Hepatocyte (in vitro differentiated cells): ENCODE measurements around the gene SPTBN5. TPM values are rescaled to one million over a fixed set of nuclear protein-coding genes. Genes with fewer than 3 reads are reported as not detected.

ENCODE experiments used
- DNase-seq: peaks from one replicate; pipeline ENCODE4 v3.0.0-alpha.2; 2016; ENCODE audit warnings: low spot score
- H2AFZ ChIP-seq: fragments of 200-600 bp; sonication (generic); 2 replicates; pipeline ENCODE4 v1.6.0; 2016; ENCODE audit warnings: antibody characterized with exemption, mild to moderate bottlenecking
- H3K27ac ChIP-seq: fragments of 200-600 bp; sonication (generic); 2 replicates; pipeline ENCODE4 v1.5.1; 2016; ENCODE audit warnings: mild to moderate bottlenecking
- H3K27me3 ChIP-seq: fragments of 200-600 bp; sonication (generic); 2 replicates; pipeline ENCODE4 v1.6.1; 2016
- H3K36me3 ChIP-seq: fragments of 200-600 bp; sonication (generic); replicated peaks from 2 replicates; pipeline ENCODE4 v1.5.1; 2016; ENCODE audit warnings: low read depth; ENCODE audit not compliant: insufficient read depth
- H3K4me1 ChIP-seq: fragments of 200-600 bp; sonication (generic); 2 replicates; pipeline ENCODE4 v1.5.1; 2016; ENCODE audit warnings: mild to moderate bottlenecking, moderate library complexity; ENCODE audit not compliant: insufficient read depth
- H3K4me2 ChIP-seq: fragments of 200-600 bp; sonication (generic); 2 replicates; pipeline ENCODE4 v1.6.0; 2016
- H3K4me3 ChIP-seq: fragments of 200-600 bp; sonication (generic); 2 replicates; pipeline ENCODE4 v1.5.1; 2016; ENCODE audit warnings: mild to moderate bottlenecking
- H3K79me2 ChIP-seq: fragments of 200-600 bp; sonication (generic); 2 replicates; pipeline ENCODE4 v1.6.0; 2017; ENCODE audit warnings: mild to moderate bottlenecking
- H3K9me2 ChIP-seq: fragments of 200-600 bp; sonication (generic); replicated peaks from 2 replicates; pipeline ENCODE4 v1.6.0; 2017; ENCODE audit warnings: mild to moderate bottlenecking; ENCODE audit not compliant: insufficient read depth
- H3K9me3 ChIP-seq: fragments of 200-600 bp; sonication (generic); 2 replicates; pipeline ENCODE4 v1.5.1; 2016; ENCODE audit warnings: low read depth, mild to moderate bottlenecking
- H4K20me1 ChIP-seq: fragments of 200-600 bp; sonication (generic); 2 replicates; pipeline ENCODE4 v1.6.0; 2016; ENCODE audit warnings: mild to moderate bottlenecking; ENCODE audit not compliant: insufficient read depth, poor library complexity, severe bottlenecking
- EZH2 ChIP-seq: fragments of 200-600 bp; sonication (generic); IDR thresholded peaks from 2 replicates; pipeline ENCODE4 v1.6.1; 2016; ENCODE audit warnings: antibody characterized with exemption, mild to moderate bottlenecking, borderline replicate concordance
- EZH2phosphoT487 ChIP-seq: fragments of 200-600 bp; sonication (generic); IDR thresholded peaks from one replicate; pipeline ENCODE4 v1.6.1; 2018; ENCODE audit warnings: antibody characterized with exemption, mild to moderate bottlenecking, low read depth, moderate library complexity; ENCODE audit not compliant: unreplicated experiment, severe bottlenecking
- WGBS: methylation state at CpG from one replicate; pipeline ENCODE4 v1.1.6; 2016; ENCODE audit warnings: low lambda C conversion rate; ENCODE audit errors: missing lambda C conversion rate; 5-methylcytosine and 5-hydroxymethylcytosine counted together
- polyA plus RNA-seq: library from polyadenylated mRNA; unstranded; fragments of >200 nt; fragmentation: Nextera tagmentation; extraction: Ambion mirVana; gene quantifications from 2 replicates; pipeline ENCODE4 v1.2.1, GENCODE V29; 2016
- total RNA-seq: library from RNA; depleted of rRNA; stranded (reverse); fragments of >200 nt; gene quantifications from 2 replicates; pipeline ENCODE4 v1.2.3, GENCODE V29; 2014
- TF ChIP-seq, protein P1 (sequence below): fragments of 200-600 bp; sonication (generic); IDR thresholded peaks from 2 replicates; pipeline ENCODE4 v1.5.1; 2016; ENCODE audit warnings: antibody characterized with exemption, mild to moderate bottlenecking; ENCODE audit not compliant: poor library complexity

The SPTBN5 gene
- total and polyA plus RNA-seq, 2 experiments from 2014 or later, result 1.7 to 1.9 TPM

DNA sequence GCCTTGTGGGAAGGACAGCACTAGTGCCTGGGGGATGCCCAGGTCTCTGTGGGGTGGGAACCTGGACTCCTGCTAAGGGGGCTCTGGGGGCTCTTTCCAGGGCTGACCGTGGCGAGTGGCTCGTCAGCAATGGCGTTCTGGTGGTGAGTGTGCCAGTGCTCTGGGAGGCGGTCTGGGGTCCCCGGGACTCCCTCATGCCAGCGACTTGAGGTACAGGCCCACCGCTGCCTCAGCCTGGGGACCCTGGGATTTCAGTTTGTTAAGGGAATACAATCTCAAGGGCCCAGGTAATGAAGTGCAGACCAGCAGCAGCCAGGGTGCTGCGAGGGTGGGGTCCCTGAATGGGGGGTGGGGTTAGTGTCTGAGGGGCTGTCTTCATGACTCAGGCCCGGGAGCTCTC lies 52.7 kb downstream of the SPTBN5 start:
- WGBS, result 99% methylated on average over 6 of the region's 10 CpGs
- DNase-seq, result no peak
- H2AFZ ChIP-seq, result no peak overlapping the region
- no peak overlapping the region for H3K27ac ChIP-seq
- no peaks in the 10 kb centered on the region for H3K79me2 ChIP-seq
- TF ChIP-seq EZH2 (no peak), EZH2phosphoT487 (no peak)
- TF ChIP-seq, protein P1, sequence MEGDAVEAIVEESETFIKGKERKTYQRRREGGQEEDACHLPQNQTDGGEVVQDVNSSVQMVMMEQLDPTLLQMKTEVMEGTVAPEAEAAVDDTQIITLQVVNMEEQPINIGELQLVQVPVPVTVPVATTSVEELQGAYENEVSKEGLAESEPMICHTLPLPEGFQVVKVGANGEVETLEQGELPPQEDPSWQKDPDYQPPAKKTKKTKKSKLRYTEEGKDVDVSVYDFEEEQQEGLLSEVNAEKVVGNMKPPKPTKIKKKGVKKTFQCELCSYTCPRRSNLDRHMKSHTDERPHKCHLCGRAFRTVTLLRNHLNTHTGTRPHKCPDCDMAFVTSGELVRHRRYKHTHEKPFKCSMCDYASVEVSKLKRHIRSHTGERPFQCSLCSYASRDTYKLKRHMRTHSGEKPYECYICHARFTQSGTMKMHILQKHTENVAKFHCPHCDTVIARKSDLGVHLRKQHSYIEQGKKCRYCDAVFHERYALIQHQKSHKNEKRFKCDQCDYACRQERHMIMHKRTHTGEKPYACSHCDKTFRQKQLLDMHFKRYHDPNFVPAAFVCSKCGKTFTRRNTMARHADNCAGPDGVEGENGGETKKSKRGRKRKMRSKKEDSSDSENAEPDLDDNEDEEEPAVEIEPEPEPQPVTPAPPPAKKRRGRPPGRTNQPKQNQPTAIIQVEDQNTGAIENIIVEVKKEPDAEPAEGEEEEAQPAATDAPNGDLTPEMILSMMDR, result no peak
- no peaks in the 10 kb centered on the region for H3K9me3 ChIP-seq
- no peaks in the 10 kb centered on the region for H3K27me3 ChIP-seq
- no peak overlapping the region for H3K4me3 ChIP-seq
- H4K20me1 ChIP-seq, result no peaks in the 10 kb centered on the region
- no peaks in the 10 kb centered on the region for H3K36me3 ChIP-seq
- H3K9me2 ChIP-seq, result no peaks in the 10 kb centered on the region
- no peaks in the 10 kb centered on the region for H3K4me1 ChIP-seq
- no peak overlapping the region for H3K4me2 ChIP-seq

DNA sequence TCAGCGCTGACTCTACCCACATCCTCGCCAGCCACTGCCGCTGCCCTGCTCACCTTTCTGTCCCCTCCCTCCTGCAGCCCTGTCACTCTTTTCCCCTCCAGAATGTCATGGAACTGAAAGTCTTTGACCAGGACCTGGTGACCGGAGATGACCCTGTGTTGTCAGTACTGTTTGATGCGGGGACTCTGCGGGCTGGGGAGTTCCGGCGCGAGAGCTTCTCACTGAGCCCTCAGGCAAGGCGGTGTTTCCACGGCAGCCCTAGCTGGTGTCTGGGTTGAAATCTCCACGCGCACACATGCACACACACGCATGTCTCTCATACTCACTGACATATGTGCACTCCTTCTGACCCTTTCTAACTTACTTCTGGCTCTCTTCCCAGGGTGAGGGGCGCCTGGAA lies 53.2 kb downstream of the SPTBN5 start:
- TF ChIP-seq EZH2 (no peak), EZH2phosphoT487 (no peak)
- TF ChIP-seq, protein P1, result no peak
- Histone ChIP-seq H3K9me2 (no peaks in the 10 kb centered on the region), H3K36me3 (no peaks in the 10 kb centered on the region), H3K79me2 (no peaks in the 10 kb centered on the region), H2AFZ (no peak overlapping the region), H3K27ac (no peak overlapping the region), H3K4me3 (no peak overlapping the region), H3K9me3 (no peaks in the 10 kb centered on the region), H3K4me2 (no peak overlapping the region), H3K27me3 (no peaks in the 10 kb centered on the region), H4K20me1 (no peaks in the 10 kb centered on the region), H3K4me1 (no peaks in the 10 kb centered on the region)
- DNase-seq, result no peak
- WGBS, result 93% methylated on average over 15 of the region's 15 CpGs

DNA sequence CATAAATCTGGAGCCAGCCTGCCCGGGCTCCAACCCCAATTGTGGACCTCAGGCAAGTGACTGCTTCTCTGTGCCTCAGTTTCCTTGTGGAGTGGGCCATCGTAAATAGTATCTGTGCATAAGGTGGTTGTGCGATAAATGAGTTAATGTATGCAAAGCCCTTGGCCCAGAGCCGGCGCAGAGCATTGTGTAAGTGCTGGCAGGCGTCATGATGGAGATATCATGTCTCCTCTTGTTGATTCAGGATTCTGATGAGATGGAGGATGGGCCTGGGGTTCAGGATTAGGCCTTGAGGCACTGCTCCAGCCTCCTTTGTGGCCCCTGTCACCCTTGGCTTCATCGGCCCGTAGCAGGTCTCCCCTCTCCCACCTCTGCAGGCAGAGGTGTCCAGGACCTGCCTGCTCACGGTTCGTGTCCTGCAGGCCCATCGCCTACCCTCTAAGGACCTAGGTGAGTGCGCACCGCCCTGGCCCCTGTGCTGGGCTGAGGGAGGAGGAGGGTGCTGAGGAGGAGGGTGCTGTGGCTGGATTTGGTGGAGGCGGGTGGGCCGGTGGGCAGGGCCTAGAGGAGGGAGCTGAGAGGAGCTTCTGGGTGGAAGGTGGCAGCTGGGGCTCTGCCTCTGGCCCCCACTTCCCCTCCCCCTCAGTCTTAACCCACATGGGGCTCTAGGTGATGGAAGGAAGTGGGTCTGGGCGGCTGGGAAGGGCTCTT lies 53.9 kb downstream of the SPTBN5 start:
- H3K79me2 ChIP-seq, result no peaks in the 10 kb centered on the region
- H2AFZ ChIP-seq, result no peak overlapping the region
- no peaks in the 10 kb centered on the region for H3K27me3 ChIP-seq
- no peaks in the 10 kb centered on the region for H3K9me3 ChIP-seq
- no peaks in the 10 kb centered on the region for H4K20me1 ChIP-seq
- no peak for TF ChIP-seq EZH2
- TF ChIP-seq EZH2phosphoT487, result no peak
- no peak overlapping the region for H3K4me3 ChIP-seq
- no peak overlapping the region for H3K4me2 ChIP-seq
- no peaks in the 10 kb centered on the region for H3K9me2 ChIP-seq
- no peaks in the 10 kb centered on the region for H3K4me1 ChIP-seq
- DNase-seq, result no peak
- no peaks in the 10 kb centered on the region for H3K36me3 ChIP-seq
- no peak overlapping the region for H3K27ac ChIP-seq
- 91% methylated on average over 14 of the region's 16 CpGs for WGBS

DNA sequence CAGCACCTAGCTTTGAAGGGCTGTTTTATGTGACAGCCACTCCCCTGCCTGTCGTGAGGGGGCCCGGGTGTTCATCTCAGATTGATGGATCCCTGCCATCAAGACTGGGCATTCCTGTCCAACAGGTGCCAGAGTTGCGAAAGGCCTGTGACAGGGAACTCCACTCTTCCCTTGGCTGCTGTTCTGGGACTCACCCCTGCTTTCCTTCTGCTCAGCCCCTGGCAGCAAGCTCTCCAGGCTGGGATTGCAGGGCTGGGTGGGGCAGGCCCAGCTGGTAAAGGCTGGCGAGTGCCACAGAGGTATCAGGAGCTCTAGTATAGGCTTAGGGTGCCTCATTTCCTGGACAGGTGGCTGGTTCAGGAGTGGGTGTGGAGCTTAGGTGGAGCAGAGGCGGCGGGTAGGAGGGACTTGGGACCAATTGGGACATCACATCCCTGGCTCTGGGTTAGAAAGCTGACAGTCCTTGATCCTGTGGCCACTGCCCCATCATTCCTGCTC lies 55.4 kb downstream of the SPTBN5 start, which contains the start of gene PLA2G4B:
PLA2G4B (plus strand) TSS at position 448 of the 498 bp plus-strand sequence. CDS start 67 bp downstream, outside the sequence.
- Histone ChIP-seq H3K27me3 (no peaks in the 10 kb centered on the region), H3K79me2 (no peaks in the 10 kb centered on the region), H4K20me1 (no peaks in the 10 kb centered on the region), H3K9me3 (no peaks in the 10 kb centered on the region), H2AFZ (no peak within 1 kb of the TSS), H3K9me2 (no peaks in the 10 kb centered on the region), H3K4me2 (no peak within 1 kb of the TSS), H3K36me3 (no peaks in the 10 kb centered on the region), H3K4me1 (no peaks in the 10 kb centered on the region), H3K4me3 (no peak within 1 kb of the TSS), H3K27ac (no peak within 1 kb of the TSS)
- no peak for DNase-seq
- TF ChIP-seq EZH2 (no peak), EZH2phosphoT487 (no peak)
- TF ChIP-seq, protein P1, result no peak
- 87% methylated on average over 6 of the region's 6 CpGs for WGBS
